ENCODE measurements around the gene MAP2.
A peak's percentile ranks its signal among the peaks of the same experiment; 100 is the strongest.

MAP2 gene

GRCh38 chr2:209638346-209638745 lies 214.5 kb downstream of the MAP2 start:
- no peak for DNase-seq

GRCh38 chr2:209640358-209640757 lies 216.5 kb downstream of the MAP2 start:
- DNase-seq, result no peak

GRCh38 chr2:209642146-209642820 lies 218.4 kb downstream of the MAP2 start:
- no peak for DNase-seq

- DNase-seq, result no peak
These were observed 221.0 kb downstream of the MAP2 start for GRCh38 chr2:209644842-209645241.

- no peak for DNase-seq
These were observed 224.9 kb downstream of the MAP2 start for GRCh38 chr2:209648714-209649113.

- no peak for DNase-seq
These were observed 229.3 kb downstream of the MAP2 start for GRCh38 chr2:209653134-209653533.

GRCh38 chr2:209661286-209661894 lies 237.5 kb downstream of the MAP2 start:
- peak in 47 of 56 donors; percentile 1 to 83 (median 31) for DNase-seq

- no peak for DNase-seq
These were observed 238.2 kb downstream of the MAP2 start for GRCh38 chr2:209662021-209662420.

- DNase-seq, result peak in 12 of 56 donors; percentile 0 to 16 (median 8)
These were observed 239.3 kb downstream of the MAP2 start for GRCh38 chr2:209663139-209663538.

- no peak for DNase-seq
These were observed 239.8 kb downstream of the MAP2 start for GRCh38 chr2:209663656-209664055.

- DNase-seq, result no peak
These were observed 242.4 kb downstream of the MAP2 start for GRCh38 chr2:209666296-209666695.

- DNase-seq, result no peak
These were observed 247.3 kb downstream of the MAP2 start for GRCh38 chr2:209671020-209671680.

GRCh38 chr2:209673811-209674210 lies 250.0 kb downstream of the MAP2 start:
- no peak for DNase-seq

- DNase-seq, result peak in 1 of 56 donors; percentile 11
These were observed 256.7 kb downstream of the MAP2 start for GRCh38 chr2:209680596-209680995.

GRCh38 chr2:209681201-209681735 lies 257.4 kb downstream of the MAP2 start:
- DNase-seq, result no peak

- no peak for DNase-seq
These were observed 258.8 kb downstream of the MAP2 start for GRCh38 chr2:209682646-209683045.

- DNase-seq, result no peak
These were observed 261.5 kb downstream of the MAP2 start for GRCh38 chr2:209685340-209685739.

- DNase-seq, result peak in 1 of 56 donors; percentile 7
These were observed 262.1 kb downstream of the MAP2 start for GRCh38 chr2:209685963-209686362.

GRCh38 chr2:209686448-209686847 lies 262.6 kb downstream of the MAP2 start:
- no peak for DNase-seq

- DNase-seq, result no peak
These were observed 263.6 kb downstream of the MAP2 start for GRCh38 chr2:209687323-209687969.

- DNase-seq, result no peak
These were observed 264.5 kb downstream of the MAP2 start for GRCh38 chr2:209688385-209688784.

All from nucleus accumbens (tissue), 56 donors.